ENCODE data around the gene PCDHGB5.
"Not testable (repeated sequence)": the region's sequence is repeated elsewhere in the genome, so short reads cannot be mapped to it uniquely, and the experiment has no call there.

The PCDHGB5 gene

GRCh38 chr5:141389153-141390042 lies 8.3 kb upstream of the PCDHGB5 start:
- FAIRE-seq (no peak), DNase-seq (ENCODE audit: insufficient read length, low spot score) (no peak)
- TF ChIP-seq POLR2A (IDR thresholded peaks at IDR 0.05; ENCODE audit: low read depth, low read length) = no peak

DNA sequence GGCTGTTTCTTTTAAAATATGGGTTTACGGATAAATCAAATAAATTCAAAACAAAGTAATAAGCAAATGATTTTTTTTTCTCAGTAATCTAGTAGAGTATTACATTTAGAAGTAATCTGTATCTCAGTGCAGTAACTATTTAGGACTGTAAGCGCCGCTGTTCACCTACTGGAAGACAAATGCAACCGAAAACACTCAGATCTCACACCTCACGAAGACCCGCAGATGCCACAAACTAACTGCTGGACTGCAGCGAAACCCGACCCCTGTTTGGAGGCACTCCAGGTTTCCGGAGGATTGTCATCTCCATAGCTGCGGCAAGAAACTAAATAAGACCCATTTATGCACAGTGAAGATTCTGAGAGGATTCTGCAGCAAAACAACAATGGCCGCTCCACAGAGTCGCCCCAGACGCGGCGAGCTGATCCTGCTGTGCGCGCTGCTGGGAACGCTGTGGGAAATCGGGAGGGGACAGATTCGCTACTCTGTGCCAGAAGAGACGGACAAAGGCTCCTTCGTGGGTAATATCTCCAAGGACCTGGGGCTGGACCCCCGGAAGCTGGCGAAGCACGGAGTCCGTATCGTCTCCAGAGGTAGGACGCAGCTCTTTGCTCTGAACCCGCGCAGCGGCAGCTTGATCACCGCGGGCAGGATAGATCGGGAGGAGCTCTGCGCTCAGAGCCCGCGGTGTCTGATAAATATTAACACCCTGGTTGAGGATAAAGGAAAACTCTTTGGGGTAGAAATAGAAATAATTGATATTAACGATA lies 5.1 kb upstream of the PCDHGB5 start, which contains the start of gene PCDHGA8:
PCDHGA8 (plus strand) TSS at position 205 of the 770 bp plus-strand sequence; CDS start at position 386, 181 bp downstream.
- no peak for DNase-seq (ENCODE audit: insufficient read length, low spot score)
- no peak for FAIRE-seq
- TF ChIP-seq POLR2A (IDR thresholded peaks at IDR 0.05; ENCODE audit: low read depth, low read length) = no peak

DNA sequence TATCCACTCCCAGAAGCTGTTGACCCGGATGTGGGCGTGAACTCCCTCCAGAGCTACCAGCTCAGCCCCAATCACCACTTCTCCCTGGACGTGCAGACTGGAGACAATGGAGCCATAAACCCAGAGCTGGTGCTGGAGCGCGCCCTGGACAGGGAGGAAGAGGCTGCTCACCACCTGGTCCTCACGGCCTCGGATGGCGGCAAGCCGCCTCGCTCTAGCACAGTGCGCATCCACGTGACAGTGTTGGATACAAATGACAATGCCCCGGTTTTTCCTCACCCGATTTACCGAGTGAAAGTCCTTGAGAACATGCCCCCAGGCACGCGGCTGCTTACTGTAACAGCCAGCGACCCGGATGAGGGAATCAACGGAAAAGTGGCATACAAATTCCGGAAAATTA lies 4.5 kb upstream of the PCDHGB5 start:
- FAIRE-seq (no peak), DNase-seq (ENCODE audit: insufficient read length, low spot score) (no peak)
- TF ChIP-seq POLR2A (IDR thresholded peaks at IDR 0.05; ENCODE audit: low read depth, low read length) = no peak

- not testable (repeated sequence) for FAIRE-seq; DNase-seq (ENCODE audit: insufficient read length, low spot score)
Observed at GRCh38 chr5:141394401-141395187, 3.2 kb upstream of the PCDHGB5 start.

GRCh38 chr5:141398608-141399007 lies 861 bp downstream of the PCDHGB5 start:
- FAIRE-seq = no peak
- no peak for TF ChIP-seq POLR2A (IDR thresholded peaks at IDR 0.05; ENCODE audit: low read depth, low read length)
- no peak for DNase-seq (ENCODE audit: insufficient read length, low spot score)

DNA sequence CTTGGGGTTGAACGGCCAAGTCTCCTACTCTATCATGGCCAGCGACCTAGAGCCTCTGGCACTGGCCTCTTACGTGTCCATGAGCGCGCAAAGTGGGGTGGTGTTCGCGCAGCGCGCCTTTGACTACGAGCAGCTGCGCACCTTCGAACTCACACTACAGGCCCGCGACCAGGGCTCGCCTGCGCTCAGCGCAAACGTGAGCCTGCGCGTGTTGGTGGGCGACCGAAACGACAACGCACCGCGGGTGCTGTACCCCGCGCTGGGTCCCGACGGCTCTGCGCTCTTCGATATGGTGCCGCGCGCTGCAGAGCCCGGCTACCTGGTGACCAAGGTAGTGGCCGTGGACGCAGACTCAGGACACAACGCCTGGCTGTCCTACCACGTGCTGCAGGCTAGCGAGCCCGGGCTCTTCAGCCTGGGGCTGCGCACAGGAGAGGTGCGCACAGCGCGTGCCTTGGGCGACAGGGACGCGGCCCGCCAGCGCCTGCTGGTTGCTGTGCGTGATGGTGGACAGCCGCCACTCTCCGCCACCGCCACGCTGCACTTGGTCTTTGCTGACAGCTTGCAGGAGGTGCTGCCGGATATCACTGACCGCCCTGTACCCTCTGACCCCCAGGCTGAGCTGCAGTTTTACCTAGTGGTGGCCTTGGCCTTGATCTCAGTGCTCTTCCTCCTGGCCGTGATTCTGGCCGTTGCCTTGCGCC lies 2.0 kb downstream of the PCDHGB5 start:
- TF ChIP-seq POLR2A (IDR thresholded peaks at IDR 0.05; ENCODE audit: low read depth, low read length) = no peak
- FAIRE-seq = no peak
- no peak for DNase-seq (ENCODE audit: insufficient read length, low spot score)

- FAIRE-seq (peak; percentile 20), DNase-seq (ENCODE audit: insufficient read length, low spot score) (peak; percentile 66)
- no peak for TF ChIP-seq POLR2A (IDR thresholded peaks at IDR 0.05; ENCODE audit: low read depth, low read length)
Observed at GRCh38 chr5:141402553-141403243, 5.0 kb downstream of the PCDHGB5 start, which contains the start of gene PCDHGA9. Gene PCDHGA9 (plus strand): TSS chr5:141402778. CDS start chr5:141402953, 175 bp downstream.

DNA sequence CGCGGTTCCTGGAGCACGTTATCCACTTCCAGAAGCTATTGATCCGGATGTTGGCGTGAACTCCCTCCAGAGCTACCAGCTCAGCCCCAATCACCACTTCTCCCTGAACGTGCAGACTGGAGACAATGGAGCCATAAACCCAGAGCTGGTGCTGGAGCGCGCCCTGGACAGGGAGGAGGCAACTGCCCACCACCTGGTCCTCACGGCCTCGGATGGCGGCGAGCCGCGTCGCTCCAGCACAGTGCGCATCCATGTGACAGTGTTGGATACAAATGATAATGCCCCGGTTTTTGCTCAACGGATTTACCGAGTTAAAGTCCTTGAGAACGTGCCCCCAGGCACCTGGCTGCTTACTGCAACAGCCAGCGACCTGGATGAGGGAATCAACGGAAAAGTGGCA lies 5.6 kb downstream of the PCDHGB5 start:
- DNase-seq (ENCODE audit: insufficient read length, low spot score) (no peak), FAIRE-seq (no peak)
- TF ChIP-seq POLR2A (IDR thresholded peaks at IDR 0.05; ENCODE audit: low read depth, low read length) = no peak

GRCh38 chr5:141407790-141408505 lies 10.2 kb downstream of the PCDHGB5 start, which contains the start of gene PCDHGB6:
Gene PCDHGB6 (plus strand): TSS chr5:141408021. CDS start chr5:141408203, 182 bp downstream.
- FAIRE-seq; DNase-seq (ENCODE audit: insufficient read length, low spot score): not testable (repeated sequence)

GRCh38 chr5:141409598-141410306 lies 12.0 kb downstream of the PCDHGB5 start:
- FAIRE-seq = no peak
- no peak for TF ChIP-seq POLR2A (IDR thresholded peaks at IDR 0.05; ENCODE audit: low read depth, low read length)

GRCh38 chr5:141411575-141411974 lies 13.8 kb downstream of the PCDHGB5 start:
- no peak for FAIRE-seq
- no peak for TF ChIP-seq POLR2A (IDR thresholded peaks at IDR 0.05; ENCODE audit: low read depth, low read length)
- DNase-seq (ENCODE audit: insufficient read length, low spot score) = no peak

More at GRCh38 chr5:141409598-141410306, 12.0 kb downstream of the PCDHGB5 start:
- DNase-seq (ENCODE audit: insufficient read length, low spot score) = no peak
